ENCODE measurements around the gene XPR1.
"Not testable (repeated sequence)": the region's sequence is repeated elsewhere in the genome, so short reads cannot be mapped to it uniquely, and the experiment has no call there.

XPR1 gene

DNA sequence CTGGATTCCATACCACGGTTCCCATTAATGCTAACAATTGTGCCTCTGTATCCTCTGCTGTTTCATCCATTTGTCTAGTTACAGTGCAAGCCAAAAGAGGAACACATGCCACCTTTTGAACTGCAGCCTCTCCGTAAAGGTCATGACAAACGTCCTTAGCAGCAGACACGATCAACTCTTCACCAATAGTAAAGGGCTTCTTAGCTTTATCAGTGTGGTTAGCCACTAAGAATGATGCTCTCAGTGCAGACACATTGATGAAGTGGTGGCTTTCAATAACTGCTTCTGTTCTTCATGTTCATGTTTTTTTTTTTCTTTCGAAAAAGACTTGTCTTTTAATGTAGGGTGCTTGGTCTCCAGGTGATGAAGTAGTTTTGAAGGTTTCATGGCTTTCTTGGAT lies 14.3 kb downstream of the XPR1 start:
- no peak for DNase-seq

DNA sequence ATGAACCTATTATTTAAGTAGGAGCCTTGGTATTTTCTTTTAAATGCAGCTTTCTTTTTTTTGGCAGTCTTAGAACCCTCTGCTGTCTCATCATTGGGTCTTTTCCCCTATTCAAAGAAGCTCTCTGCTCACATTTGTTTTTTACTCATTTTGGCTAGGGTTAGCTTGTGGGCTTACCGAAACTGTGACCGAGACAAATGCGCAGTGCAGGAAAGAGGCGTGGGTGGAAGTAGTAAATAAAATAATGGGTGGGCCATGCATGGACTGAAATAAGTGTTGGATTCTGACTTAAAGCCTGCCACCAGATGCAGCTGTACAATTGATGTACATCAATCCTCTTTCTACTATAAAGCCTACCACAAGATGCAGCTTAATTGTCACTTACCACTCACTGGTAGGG lies 14.7 kb downstream of the XPR1 start:
- no peak for DNase-seq

DNA sequence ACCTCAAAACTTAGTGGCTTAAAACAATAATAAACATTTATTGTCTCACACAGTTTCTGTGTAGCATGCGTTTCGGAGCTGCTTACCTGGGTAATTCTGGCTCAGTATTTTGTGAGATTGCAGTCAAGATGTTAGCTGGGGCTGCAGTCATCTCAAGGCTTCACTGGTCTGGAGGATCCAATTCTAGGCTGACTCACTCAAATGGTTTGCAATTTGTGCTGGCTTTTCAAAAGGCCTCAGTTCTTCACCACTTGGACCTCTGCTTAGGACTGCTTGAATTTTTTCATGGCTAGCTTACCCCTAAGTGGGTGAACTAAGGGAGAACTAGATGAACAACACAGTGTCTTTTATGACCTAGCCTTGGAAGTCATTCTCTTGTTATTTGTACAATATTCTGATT lies 21.0 kb downstream of the XPR1 start:
- no peak for DNase-seq

GRCh38 chr1:180662709-180663108 lies 30.9 kb downstream of the XPR1 start:
- DNase-seq, result no peak

DNA sequence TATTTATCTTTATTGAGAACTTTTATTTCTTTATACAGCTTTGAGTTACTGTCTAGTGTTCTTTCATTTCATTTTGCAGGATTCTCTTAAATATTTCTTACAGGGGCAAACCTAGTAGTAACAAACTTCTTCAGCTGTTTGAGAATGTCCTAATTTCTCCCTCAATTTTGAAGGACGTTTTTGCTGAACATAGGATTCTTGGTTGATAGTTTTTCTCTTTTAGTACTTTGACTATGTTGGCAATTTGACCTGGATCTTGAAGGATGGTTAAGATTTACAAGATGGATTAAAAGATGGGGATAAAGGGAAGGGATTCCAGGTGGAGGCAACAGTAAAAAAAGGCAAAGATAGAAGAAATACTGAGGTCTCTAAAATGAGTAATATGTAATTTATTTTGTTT lies 38.9 kb downstream of the XPR1 start:
- no peak for DNase-seq

DNA sequence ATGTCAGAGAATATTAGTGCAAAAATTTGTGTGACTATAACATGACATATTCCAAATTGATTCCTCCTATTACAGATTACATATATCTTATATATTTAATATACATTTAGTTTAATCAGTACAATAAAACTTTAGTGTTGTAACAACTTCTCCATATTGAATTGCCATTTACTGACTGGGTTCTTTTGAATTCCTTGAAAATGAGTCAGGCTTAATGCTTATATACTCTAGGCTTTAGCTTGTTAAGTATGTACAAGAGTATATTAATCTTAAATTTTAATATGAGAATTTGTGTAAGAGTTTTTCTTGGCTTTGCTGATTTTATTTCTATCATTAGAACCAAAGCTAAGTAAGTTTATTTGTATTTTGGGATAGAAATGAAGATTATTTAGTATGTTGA lies 40.3 kb downstream of the XPR1 start:
- no peak for DNase-seq

- DNase-seq, result no peak
Observed at GRCh38 chr1:180672505-180672904, 40.7 kb downstream of the XPR1 start.

DNA sequence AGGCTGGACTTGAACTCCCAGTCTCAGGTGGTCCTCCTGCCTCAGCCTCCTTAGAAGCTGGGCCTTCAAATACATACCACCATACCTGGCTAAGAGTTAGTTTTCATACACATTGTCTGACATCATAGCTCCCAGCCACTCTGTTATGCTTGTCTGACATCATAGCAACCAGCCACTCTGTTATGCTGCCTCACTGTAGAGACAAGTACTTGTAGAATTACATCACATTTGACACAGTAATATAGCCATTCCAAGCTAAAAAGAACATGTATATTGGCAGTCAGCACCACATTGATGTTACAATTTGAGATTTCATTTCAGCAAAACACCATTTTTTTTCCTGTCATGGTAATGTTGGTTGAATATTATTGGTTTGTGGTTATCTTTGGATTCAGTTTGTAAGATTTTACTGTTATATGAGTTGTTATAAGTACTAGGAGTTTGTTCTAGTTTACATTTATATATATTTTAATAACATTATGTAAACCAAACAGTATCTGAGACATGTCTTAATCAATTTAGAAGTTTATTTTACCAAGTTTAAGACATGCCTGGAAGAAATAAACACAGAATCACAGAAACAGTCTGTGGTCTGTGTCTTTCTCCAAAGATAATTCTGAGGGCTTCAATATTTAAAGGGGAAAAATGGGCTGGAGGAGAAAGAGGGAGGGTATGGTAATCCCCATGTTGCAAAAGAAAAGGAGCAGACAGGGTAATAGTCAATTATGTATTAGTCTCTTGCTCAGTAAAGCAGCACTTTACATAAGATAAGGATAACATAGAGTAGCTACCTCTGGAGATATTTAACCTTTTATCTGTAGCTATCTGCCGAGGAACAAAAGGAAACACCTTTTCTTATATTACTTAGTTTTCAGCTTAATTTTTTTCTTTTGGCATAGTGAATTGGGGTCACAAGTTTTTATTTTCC lies 43.0 kb downstream of the XPR1 start:
- DNase-seq, result no peak

- no peak for DNase-seq
Observed at GRCh38 chr1:180675586-180675985, 43.8 kb downstream of the XPR1 start.

DNA sequence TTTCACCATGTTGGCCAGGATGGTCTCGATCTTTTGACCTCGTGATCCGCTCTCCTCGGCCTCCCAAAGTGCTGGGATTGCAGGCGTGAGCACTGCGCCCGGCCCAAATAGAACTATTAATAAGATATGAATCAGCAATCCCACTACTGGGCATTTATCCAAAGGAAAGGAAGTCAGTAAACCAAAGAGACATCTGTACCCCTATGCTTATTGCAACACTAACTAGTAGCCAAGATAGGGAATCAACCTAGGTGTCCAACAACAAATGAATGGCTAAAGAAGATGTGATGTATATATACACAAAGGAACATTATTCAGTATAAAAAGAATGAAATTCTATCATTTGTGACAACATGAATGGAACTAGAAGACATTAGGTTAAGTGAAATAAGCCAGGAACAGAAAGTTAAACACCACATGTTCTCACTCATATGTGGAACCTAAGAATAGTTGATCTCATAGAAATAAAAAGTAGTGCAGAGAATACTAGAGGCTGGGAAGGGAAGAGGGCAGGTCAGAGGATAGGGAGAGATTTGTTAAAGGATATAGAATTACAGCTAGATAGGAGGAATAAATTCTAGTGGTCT lies 48.8 kb downstream of the XPR1 start:
- DNase-seq, result no peak

- DNase-seq, result not testable (repeated sequence)
Observed at GRCh38 chr1:180683117-180683516, 51.3 kb downstream of the XPR1 start.

DNA sequence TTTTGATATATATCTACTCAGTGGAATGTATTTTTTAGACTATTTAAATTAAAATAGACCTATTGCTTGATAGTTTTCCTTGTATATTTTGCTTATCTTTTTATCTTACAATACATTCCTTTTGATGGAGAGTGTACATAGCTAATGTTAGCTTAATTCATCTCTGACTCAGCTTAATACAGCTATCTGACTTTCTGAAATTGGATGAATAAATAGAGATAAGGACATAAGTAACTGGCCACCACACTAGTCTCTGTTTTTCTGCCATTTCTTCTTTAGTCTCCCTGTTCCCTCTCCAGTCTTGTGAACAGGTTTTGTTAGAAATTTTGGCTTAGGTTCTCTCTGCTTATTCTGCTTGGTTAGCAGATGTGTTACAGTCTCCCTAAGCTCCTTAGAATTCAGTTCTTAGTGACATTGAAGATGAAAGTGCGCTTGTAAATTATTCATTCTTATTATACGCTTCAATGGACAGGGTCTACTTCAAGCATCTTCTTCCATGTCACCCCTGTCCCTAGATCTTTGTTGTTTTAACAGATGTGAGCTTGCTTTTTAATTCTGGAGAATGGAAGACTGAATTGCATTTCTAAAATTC lies 59.6 kb downstream of the XPR1 start:
- no peak for DNase-seq

- DNase-seq, result no peak
Observed at GRCh38 chr1:180693564-180694244, 61.9 kb downstream of the XPR1 start.

GRCh38 chr1:180695282-180695681 lies 63.5 kb downstream of the XPR1 start:
- DNase-seq, result no peak

DNA sequence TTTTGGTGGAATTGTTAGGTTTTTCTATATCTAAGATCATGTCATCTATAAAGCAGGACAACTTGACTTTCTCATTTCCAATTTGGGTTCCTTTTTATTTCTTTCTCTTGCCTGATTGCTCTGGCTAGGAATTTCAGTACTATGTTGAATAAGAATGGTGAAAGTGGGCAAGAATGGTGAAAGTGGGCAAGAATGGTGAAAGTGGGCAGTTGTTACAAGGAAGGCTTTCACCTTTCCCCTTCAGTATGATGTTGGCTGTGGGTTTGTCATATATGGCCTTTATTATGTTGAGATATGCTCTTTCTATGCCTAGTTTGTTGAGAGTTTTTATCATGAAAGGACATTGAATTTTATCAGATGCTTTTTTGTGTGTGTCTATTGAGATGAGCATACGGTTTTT lies 64.5 kb downstream of the XPR1 start:
- no peak for DNase-seq

DNA sequence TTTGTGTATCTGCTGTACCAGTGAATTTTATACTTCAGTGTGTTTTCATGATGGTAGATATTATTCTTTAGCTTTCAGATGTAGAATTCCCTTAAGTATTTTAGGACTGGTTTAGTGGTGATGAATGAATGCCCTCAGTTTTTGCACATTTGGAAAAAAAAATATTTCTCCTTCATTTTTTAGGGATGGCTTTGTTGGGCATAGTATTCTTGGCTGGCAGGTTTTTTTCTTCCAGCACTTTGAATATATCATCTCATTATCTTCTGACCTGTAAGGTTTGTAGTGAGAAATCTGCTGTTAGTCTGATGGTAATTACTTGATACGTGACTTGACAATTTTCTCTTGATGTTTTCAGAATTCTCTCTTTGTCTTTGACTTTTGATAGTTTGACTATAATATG lies 66.8 kb downstream of the XPR1 start:
- DNase-seq, result no peak

DNA sequence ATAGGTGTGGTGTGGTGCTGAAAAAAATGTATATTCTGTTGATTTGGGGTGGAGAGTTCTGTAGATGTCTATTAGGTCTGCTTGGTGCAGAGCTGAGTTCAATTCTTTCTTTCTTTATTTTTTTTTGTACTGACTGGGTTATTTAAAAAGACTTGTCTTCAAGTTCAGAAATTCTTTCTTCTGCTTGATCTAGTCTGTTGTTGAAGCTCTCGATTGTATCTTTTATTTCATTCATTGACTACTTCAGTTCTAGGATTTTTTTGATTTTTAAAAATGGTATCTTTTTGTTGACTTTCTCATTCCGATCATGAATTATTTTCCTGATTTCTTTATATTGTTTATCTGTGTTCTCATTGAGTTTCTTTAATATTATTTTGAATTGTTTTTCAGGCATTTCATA lies 70.6 kb downstream of the XPR1 start:
- DNase-seq, result not testable (repeated sequence)

- DNase-seq, result not testable (repeated sequence)
Observed at GRCh38 chr1:180710746-180711145, 78.9 kb downstream of the XPR1 start.

GRCh38 chr1:180711260-180711659 lies 79.4 kb downstream of the XPR1 start:
- DNase-seq, result not testable (repeated sequence)

GRCh38 chr1:180720753-180721152 lies 88.9 kb downstream of the XPR1 start:
- DNase-seq, result no peak

- no peak for DNase-seq
Observed at GRCh38 chr1:180722586-180722985, 90.8 kb downstream of the XPR1 start.

- no peak for DNase-seq
Observed at GRCh38 chr1:180724055-180724454, 92.2 kb downstream of the XPR1 start.

- not testable (repeated sequence) for DNase-seq
Observed at GRCh38 chr1:180726024-180726423, 94.2 kb downstream of the XPR1 start.
